Thyroid gland (tissue), 4 donors: ENCODE results near the gene SNRNP70. TPM values are rescaled to one million over a fixed set of nuclear protein-coding genes. Genes with fewer than 3 reads are reported as not detected.

ENCODE experiments used
- DNase-seq, 2 donors: peaks; one replicate each; pipeline ENCODE4 v3.0.0-alpha.2; 2019
- H3K27ac ChIP-seq, 3 donors: fragments of 200-600 bp; sonication (generic); 1 replicate in 2 of 3; 2 replicates in 1 of 3; pipeline ENCODE4 v1.5.1; 2016 to 2019; ENCODE audit warnings: mild to moderate bottlenecking in 1 of 3, moderate library complexity in 1 of 3
- H3K27me3 ChIP-seq: fragments of 200-600 bp; sonication (generic); one replicate; pipeline ENCODE4 v1.5.1; 2019
- H3K36me3 ChIP-seq, 2 donors: fragments of 200-600 bp; sonication (generic); one replicate each; pipeline ENCODE4 v1.5.1; 2016 to 2019
- H3K4me1 ChIP-seq, 2 donors: fragments of 200-600 bp; sonication (generic); one replicate each; pipeline ENCODE4 v1.5.1; 2017 to 2019
- H3K4me3 ChIP-seq, 3 donors: fragments of 200-600 bp; sonication (generic); replicated peaks in 1 of 3; 1 replicate in 2 of 3; 2 replicates in 1 of 3; pipeline ENCODE4 v1.5.1; 2016; ENCODE audit warnings: mild to moderate bottlenecking in 1 of 3
- H3K9me3 ChIP-seq: fragments of 200-600 bp; sonication (generic); one replicate; pipeline ENCODE4 v1.5.1; 2017
- CTCF ChIP-seq, 6 experiments: fragments of 200-600 bp in 3 of 6; fragments of 450-650 bp in 3 of 6; sonication (generic) in 3 of 6; IDR thresholded peaks; one replicate each; pipeline ENCODE4 v1.5.1; 2016 to 2019; ENCODE audit warnings: antibody characterized with exemption in 6 of 6, mild to moderate bottlenecking in 2 of 6, inconsistent platforms in 1 of 6, moderate library complexity in 1 of 6
- POLR2A ChIP-seq, 2 donors: fragments of 450-650 bp; IDR thresholded peaks; one replicate each; pipeline ENCODE4 v1.6.1; 2017; ENCODE audit warnings: antibody characterized with exemption in 2 of 2, mild to moderate bottlenecking in 2 of 2, moderate library complexity in 1 of 2
- WGBS, 2 donors: methylation state at CpG; one replicate each; pipeline ENCODE4 v1.1.5; 2017; 5-methylcytosine and 5-hydroxymethylcytosine counted together
- intact Hi-C: fragments of 100-400 bp; cut with DNase I; formaldehyde crosslinking; loops from one replicate; pipeline ENCODE4 v1.15.1; 2023
- total RNA-seq, 4 donors: library from RNA; depleted of rRNA; stranded (reverse); fragments of >200 nt; gene quantifications; one replicate each; pipeline ENCODE4 v1.2.3, GENCODE V29; 2016

Gene SNRNP70
- total RNA-seq, 4 donors from 2014 or later, result 253 to 388 (median 305) TPM

GRCh38 chr19:49150944-49151243 is 65.6 kb downstream of the SNRNP70 start:
- Histone ChIP-seq H3K27me3 (no peaks in the 10 kb centered on the region), H3K9me3 (no peaks in the 10 kb centered on the region), H3K27ac (peak overlapping the region; percentile 51 to 84 (median 83)), H3K4me1 (peaks cover 23 to 30% of the 10 kb centered on the region in 2 donors), H3K36me3 (no peaks in the 10 kb centered on the region), H3K4me3 (peak overlapping the region in 2 of 3 donors; percentile 27 to 60)
- TF ChIP-seq POLR2A (IDR thresholded peaks at IDR 0.05) (no peak), CTCF (IDR thresholded peaks at IDR 0.05) (no peak)
- WGBS, 2 donors, result 7 to 13% methylated on average over 11 of the region's 16 CpGs
- DNase-seq, result peak in 1 of 2 donors; percentile 32
- intact Hi-C loops, result loop anchor here (5.0 kb wide), 2 partner anchors 34 to 46 kb away; partner anchors contain the start of genes C19orf73 and PPFIA3

DNA sequence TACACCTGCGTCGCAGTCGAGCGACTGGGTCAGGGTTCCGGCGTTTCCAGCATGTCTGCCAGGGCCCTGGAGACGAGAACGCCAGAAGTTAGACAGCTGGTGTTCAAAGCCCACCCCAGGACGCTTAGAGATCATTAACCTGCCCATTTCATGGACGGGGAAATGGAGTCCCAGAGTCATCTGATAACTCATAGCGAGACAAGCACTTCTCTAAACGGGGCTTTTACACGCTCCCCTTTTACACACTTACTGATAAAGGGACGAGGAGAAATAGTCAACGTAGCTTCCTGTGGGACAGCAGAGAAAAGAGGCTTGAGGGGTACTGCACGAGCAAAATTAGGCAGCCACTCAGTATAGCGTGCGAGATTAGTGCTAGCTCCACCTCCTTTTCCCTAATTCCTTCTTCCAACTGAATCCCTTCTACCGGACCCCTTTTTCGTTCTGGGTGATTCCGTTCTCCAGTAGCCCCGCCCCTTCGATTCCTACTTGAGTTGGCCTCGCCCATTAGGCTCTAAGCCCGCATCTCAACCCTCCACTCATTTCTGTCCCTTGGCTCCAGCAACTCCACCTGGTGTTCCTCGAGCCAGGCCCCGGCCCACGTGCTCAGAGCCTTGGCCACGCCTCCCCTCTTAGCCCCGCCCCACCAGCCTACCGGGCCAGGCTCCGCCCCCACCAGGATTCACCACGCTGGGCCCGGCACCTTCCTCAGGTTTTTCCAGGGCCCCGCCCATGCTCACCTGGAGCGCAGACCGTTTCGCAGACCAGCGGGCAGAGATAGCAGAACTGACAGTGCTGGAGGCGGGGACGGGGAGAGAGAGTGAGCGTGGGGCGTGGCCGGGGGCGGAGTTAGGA is 66.2 kb downstream of the SNRNP70 start:
- Histone ChIP-seq H3K27ac (peak overlapping the region; percentile 51 to 84 (median 83)), H3K4me3 (peak overlapping the region in 1 of 3 donors; percentile 60), H3K36me3 (no peaks in the 10 kb centered on the region), H3K9me3 (no peaks in the 10 kb centered on the region), H3K27me3 (no peaks in the 10 kb centered on the region), H3K4me1 (peaks cover 18 to 24% of the 10 kb centered on the region in 2 donors)
- intact Hi-C loops, result loop anchor here (5.0 kb wide), 2 partner anchors 34 to 46 kb away; partner anchors contain the start of genes C19orf73 and PPFIA3
- WGBS, 2 donors, result 8 to 9% methylated on average over 32 to 39 of the region's 45 CpGs
- peak; percentile 96 to 97 for DNase-seq
- TF ChIP-seq CTCF (IDR thresholded peaks at IDR 0.05) (no peak), POLR2A (IDR thresholded peaks at IDR 0.05) (peak in 1 of 2 donors; percentile 40)

DNA sequence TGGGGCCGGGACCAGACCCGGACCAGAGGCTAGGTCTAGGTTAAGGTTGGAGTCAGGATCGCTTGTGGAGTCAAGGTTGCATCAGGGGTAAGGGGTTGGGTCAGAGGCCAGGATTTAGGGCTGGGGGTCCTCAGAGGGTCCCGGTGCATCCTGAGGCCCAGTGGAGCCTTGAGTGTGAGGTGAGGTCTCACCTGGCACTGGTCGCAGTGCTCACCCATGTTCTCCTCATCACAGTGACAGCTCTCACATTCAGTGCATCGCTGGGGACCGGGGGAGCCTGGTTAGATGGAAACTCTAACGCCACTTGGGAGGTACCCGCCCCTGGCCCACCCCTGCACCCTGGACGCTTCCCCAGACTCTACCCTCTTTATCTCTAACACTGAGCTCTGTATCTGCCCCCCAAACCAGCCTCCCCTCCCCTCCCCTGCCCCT is 66.9 kb downstream of the SNRNP70 start:
- DNase-seq, result no peak
- Histone ChIP-seq H3K27ac (peak overlapping the region in 1 of 3 donors; percentile 83), H3K36me3 (no peaks in the 10 kb centered on the region), H3K9me3 (no peaks in the 10 kb centered on the region), H3K4me3 (no peak overlapping the region), H3K27me3 (no peaks in the 10 kb centered on the region), H3K4me1 (peaks cover 18 to 21% of the 10 kb centered on the region in 2 donors)
- 35 to 43% methylated on average over 10 of the region's 10 CpGs for WGBS, 2 donors
- intact Hi-C loops, result loop anchor here (5.0 kb wide), 2 partner anchors 35 to 45 kb away; partner anchors contain the start of genes C19orf73 and PPFIA3
- TF ChIP-seq POLR2A (IDR thresholded peaks at IDR 0.05), result no peak
- no peak for TF ChIP-seq CTCF (IDR thresholded peaks at IDR 0.05)

DNA sequence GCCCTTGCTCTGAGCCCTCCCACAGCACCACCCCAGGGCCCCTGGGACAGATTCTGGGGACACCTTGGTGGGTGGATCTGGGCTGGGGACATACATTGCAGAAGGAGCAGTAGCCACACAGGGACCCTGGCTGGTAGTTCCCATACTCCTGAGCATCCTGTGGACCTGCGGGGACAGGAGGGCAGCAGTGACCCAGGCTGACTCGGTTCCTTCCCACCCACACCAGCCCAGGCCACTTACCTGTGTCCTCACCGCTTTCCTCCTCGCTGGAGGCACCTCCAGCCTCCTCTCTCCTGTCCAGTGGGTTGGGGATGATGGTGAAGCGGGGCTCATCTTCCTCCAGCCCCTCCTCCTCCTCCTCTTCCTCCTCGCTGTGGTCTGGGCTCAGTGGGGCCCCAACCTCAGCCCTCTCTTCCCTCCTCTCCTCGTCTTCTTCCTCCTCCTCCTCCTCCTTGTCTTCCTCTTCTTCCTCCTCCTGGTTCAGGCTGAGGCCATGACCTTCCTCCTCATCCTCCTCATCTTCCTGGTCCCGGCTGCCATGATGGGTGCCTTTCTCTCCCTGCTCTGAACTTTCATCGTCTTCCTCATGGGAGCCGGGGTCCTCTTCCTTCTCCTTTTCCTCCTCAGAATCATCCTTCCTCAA is 68.0 kb downstream of the SNRNP70 start:
- WGBS, 2 donors, result 94 to 95% methylated on average over 10 of the region's 10 CpGs

More for the DNA sequence above, 68.0 kb downstream of the SNRNP70 start:
- intact Hi-C loops, result loop anchor here (5.0 kb wide), 2 partner anchors 36 to 44 kb away; partner anchors contain the start of genes C19orf73 and PPFIA3
- no peaks in the 10 kb centered on the region for H3K9me3 ChIP-seq
- no peak for TF ChIP-seq CTCF (IDR thresholded peaks at IDR 0.05)
- TF ChIP-seq POLR2A (IDR thresholded peaks at IDR 0.05), result no peak
- H3K4me1 ChIP-seq, result peaks cover 18 to 25% of the 10 kb centered on the region in 2 donors
- no peaks in the 10 kb centered on the region for H3K27me3 ChIP-seq
- no peaks in the 10 kb centered on the region for H3K36me3 ChIP-seq
- no peak overlapping the region for H3K27ac ChIP-seq
- no peak overlapping the region for H3K4me3 ChIP-seq
- DNase-seq, result no peak
